RKO (cell line): ENCODE measurements around the gene TEX2.
"Not testable (repeated sequence)": the region's sequence is repeated elsewhere in the genome, so short reads cannot be mapped to it uniquely, and the experiment has no call there.

Source experiments
- DNase-seq: peaks from one replicate; pipeline ENCODE4 v3.0.0-alpha.2; 2016; ENCODE audit warnings: low spot score

TEX2 gene

DNA sequence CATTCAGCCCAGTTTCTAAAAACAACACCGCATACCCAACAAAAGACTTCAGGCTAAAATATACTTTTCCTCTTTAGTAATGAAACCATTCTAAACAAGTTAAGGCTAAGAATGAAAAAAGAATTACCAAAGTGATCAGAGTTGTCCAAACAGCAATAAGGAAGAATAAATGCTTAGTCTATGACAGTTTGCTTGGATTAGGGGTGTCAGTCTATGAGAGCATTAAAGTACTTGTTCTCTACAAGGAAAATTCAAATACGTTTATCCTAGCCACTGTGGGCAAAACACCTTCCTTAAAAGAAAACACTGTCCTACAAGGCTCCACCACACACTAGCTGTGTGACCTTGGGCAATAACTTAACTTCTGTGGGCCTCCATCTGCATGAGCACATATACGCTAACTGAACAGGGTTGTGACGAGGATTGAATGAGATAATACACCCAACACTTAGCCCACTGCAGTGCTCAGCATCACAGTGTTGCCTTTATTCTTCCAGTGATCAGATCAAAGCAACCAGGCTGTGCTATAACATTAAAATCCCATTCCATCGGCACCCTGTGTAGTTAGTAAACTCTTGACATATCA, 53.6 kb downstream of the TEX2 start:
- DNase-seq, result no peak

DNA sequence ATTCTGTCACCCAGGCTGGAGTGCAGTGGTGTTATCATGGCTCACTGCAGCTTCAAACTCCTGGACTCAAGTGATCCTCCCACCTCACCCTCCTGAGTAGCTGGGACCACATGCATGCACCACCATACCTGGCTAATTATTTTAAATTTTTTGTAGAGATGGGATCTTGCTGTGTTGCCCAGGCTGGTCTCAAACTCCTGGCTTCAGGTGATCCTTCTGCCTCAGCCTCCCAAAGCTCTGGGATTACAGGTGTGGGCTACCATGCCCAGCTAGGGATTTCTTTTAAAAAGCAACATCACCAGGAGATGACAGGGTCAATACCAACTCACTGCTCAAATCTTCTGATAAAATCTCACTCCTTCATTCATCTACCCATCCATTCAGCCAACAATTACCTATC, 54.4 kb downstream of the TEX2 start:
- DNase-seq, result not testable (repeated sequence)

DNA sequence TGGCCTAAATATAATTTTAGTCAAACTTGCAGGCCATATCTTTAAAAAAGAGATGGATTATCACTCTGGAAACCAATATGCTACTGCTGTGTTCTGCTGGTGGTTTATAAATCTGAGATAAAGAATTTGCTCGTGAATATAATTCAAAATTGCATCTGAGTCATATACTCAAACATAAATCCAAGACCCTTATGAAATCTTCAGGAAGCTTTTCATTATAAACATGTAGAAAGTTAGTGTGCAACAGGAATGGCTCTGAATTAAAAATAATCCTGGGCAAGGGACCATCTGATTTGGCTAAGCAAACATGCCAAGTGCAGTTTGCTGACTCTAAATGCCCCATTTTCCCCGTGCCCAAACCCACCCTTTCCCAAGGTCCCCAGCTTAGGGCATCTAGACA, 57.3 kb downstream of the TEX2 start:
- no peak for DNase-seq

GRCh38 chr17:64203630-64204029, 59.4 kb downstream of the TEX2 start:
- no peak for DNase-seq

GRCh38 chr17:64202683-64203344, 60.2 kb downstream of the TEX2 start:
- peak; percentile 44 for DNase-seq

GRCh38 chr17:64200080-64201032, 62.7 kb downstream of the TEX2 start:
- no peak for DNase-seq

GRCh38 chr17:64198331-64199090, 64.5 kb downstream of the TEX2 start:
- no peak for DNase-seq

- peak; percentile 12 for DNase-seq
Observed at GRCh38 chr17:64196601-64197000, 66.5 kb downstream of the TEX2 start.

DNA sequence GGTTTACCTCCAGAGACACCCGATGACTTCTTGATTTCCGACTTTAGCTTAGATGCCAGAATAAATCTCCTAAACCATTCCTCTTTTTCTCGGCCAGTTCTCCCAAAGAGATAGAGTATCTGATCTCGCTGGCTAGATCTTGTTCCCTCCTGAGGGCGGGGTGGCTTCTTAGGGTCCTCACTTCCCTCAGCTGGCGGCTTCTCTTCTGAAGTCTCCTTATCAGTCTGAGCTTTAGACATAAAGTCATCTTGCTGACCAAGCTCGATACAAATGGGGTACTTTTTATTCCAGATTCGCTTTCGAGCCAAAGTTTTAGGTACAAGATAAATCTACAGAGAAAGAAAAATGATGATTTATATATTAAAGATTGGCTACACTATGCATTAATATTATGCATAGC, 69.5 kb downstream of the TEX2 start:
- no peak for DNase-seq

DNA sequence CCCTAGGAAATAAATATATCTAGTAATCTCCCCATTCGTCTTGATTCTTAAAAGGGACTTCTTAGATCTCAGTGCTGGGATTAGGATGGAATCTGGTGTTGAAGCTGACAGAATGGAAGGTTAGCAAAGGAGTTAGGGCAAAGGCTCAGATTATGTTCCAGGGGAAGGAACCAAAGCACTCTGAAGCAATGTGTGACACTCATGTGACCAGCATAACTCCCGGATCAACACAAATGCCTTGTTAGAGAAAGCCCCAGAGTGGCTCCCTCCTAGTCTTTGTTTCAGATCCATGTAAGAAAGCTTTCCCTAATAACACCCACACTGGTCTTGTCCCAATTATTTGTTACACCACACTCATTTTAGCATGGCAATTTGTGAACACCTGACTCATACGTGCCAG, 70.5 kb downstream of the TEX2 start:
- no peak for DNase-seq

DNA sequence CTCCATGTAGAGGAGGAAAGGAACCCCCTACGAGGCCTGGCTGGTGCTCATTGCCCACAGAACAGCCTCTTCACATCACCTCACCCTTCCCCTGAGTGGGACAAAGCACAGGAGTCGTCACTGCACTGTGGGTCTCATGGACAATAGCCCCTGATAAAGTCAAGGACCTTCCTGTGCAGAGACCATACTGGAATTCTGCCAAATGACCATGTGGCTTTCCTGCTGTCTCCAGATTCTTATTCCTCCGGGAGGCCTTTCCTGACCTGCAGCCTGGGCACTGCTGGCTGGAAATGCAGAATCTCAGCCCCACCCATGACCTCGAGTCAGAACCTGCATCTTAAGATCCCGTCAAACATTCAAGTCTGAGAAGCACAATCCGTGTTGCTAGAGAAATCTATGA, 72.6 kb downstream of the TEX2 start:
- DNase-seq, result no peak

- no peak for DNase-seq
Observed at GRCh38 chr17:64188088-64188487, 75.0 kb downstream of the TEX2 start.

DNA sequence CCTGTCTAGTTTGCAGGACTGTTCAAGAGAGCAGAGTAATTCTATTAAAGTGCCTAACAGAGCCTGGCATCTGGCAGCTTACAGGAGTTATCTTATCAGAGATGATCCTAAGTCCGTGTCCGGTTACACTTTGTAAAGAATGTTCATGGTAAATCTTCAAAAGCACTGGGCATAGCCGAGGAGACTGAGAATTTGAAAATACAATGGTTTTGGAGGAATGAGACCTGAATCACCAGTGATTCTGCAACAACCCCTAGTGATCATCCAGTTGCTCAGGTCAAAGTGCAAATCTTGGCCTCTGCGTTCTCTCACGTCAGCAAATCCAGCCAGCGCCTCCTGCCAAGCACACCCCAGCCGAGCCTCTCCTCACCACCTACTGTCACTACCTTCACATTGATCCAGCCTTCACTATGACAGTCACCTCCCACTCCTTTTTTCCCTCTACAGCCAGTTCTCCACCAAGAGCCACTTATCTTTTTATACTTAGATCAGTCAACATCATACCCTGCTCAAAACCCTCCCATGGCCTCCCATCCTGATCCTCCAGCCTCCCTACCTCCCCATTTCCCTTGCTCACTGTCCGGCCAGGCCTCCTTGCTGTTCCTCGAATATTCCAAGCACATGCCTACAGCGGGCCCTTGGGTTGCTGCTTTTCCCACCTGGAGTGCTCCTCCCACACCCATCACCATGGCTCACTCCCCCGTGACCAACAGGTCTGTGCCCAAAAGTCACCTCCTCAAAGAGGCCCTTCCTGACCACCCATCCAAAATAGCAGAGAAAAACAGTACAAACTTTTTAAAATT, 75.8 kb downstream of the TEX2 start:
- no peak for DNase-seq

- DNase-seq, result no peak
Observed at GRCh38 chr17:64186171-64187092, 76.6 kb downstream of the TEX2 start.

GRCh38 chr17:64185557-64185956, 77.5 kb downstream of the TEX2 start:
- DNase-seq, result not testable (repeated sequence)

- DNase-seq, result no peak
Observed at GRCh38 chr17:64185101-64185500, 78.0 kb downstream of the TEX2 start.

GRCh38 chr17:64183815-64184214, 79.2 kb downstream of the TEX2 start:
- peak; percentile 38 for DNase-seq

- no peak for DNase-seq
Observed at GRCh38 chr17:64182325-64183012, 80.6 kb downstream of the TEX2 start.
